Measurements from ENCODE around the gene C1QTNF5.

The C1QTNF5 gene

DNA sequence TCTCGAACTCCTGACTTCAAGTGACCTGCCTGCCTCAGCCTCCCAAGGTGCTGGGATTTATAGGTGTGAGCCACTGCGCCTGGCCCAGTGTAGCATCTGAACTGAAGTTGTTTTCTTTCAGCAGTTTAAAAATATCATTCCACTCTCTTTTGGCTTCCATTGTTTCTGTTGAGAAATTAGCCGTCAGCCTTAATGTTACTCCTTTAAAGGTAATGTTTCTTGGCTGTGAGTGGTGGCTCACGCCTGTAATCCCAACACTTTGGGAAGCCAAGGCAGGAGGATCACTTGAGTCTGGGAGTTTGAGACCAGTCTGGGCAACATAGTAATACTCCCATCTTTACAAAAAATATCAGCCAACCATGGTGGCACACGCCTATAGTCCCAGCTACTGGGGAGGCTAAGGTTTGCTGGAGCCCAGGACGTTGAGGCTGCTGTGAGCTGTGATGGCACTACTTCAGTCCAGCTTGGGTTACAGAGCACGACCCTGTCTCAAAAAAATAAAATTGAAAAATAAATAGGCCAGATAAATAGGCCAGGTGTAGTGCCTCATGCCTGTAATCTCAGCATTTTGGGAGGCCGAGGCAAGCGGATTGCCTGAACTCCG, 49.7 kb downstream of the C1QTNF5 start:
- DNase-seq (ENCODE audit: low read depth), result no peak

Data from stromal cell of bone marrow (primary cell).